Mucosa of descending colon (tissue), 3 donors: ENCODE data around the gene PSG6. TPM values are rescaled to one million over a fixed set of nuclear protein-coding genes. Genes with fewer than 3 reads are reported as not detected.
"Not testable (repeated sequence)": the region's sequence is repeated elsewhere in the genome, so short reads cannot be mapped to it uniquely, and the experiment has no call there.

Experiments used
- ATAC-seq: fragments of 200-7000 bp; cut with Tn5 transposase; one replicate; pipeline ENCODE4 v1.9.1; 2020; ENCODE audit warnings: mild to moderate bottlenecking, moderate library complexity
- DNase-seq, 3 donors: peaks; one replicate each; pipeline ENCODE4 v3.0.0-alpha.2; 2020
- H3K36me3 ChIP-seq: fragments of 200-600 bp; one replicate; pipeline ENCODE4 v1.8.0; 2021; ENCODE audit warnings: low read depth, mild to moderate bottlenecking
- H3K4me1 ChIP-seq: fragments of 200-600 bp; one replicate; pipeline ENCODE4 v1.8.0; 2021; ENCODE audit warnings: low read depth, mild to moderate bottlenecking
- H3K4me3 ChIP-seq: fragments of 200-600 bp; one replicate; pipeline ENCODE4 v1.8.0; 2021; ENCODE audit warnings: mild to moderate bottlenecking
- H3K9me3 ChIP-seq: fragments of 200-600 bp; one replicate; pipeline ENCODE4 v1.8.0; 2021; ENCODE audit warnings: mild to moderate bottlenecking
- intact Hi-C, 2 donors: fragments of 100-400 bp; cut with DNase I in 1 of 2; cut with micrococcal nuclease in 1 of 2; formaldehyde crosslinking; loops; one replicate each; pipeline versions ENCODE4 v1.11.0 to v1.11.1; 2022; cut with DNase I, micrococcal nuclease
- total RNA-seq, 3 donors: library from RNA; stranded (reverse); fragmentation: NEBNext Ultra II Directional in 2 of 3; extraction: Animal tissue kit (Norgen Biotek cat#: 25700) in 2 of 3; gene quantifications; one replicate each; pipeline versions ENCODE4 v1.2.1 to v1.2.4, GENCODE V29; 2021 to 2023
- donor health status: DM: no; HTN: no; CAD: no; lungs with moderate emphysema.
- donor health status: DM: no; HTN: no; CAD: no.
- donor health status: DM: no; HTN: yes; CAD: no.

Gene PSG6
- total RNA-seq, 3 donors from 2014 or later = not detected

GRCh38 chr19:42912941-42913340 lies 4.8 kb downstream of the PSG6 start:
- H3K9me3 ChIP-seq, ATAC-seq, intact Hi-C loops: not testable (repeated sequence)

GRCh38 chr19:42911731-42912130 lies 6.0 kb downstream of the PSG6 start:
- intact Hi-C loops, ATAC-seq, H3K4me1 ChIP-seq, H3K4me3 ChIP-seq, H3K36me3 ChIP-seq, DNase-seq, H3K9me3 ChIP-seq: not testable (repeated sequence)

More at GRCh38 chr19:42912941-42913340, 4.8 kb downstream of the PSG6 start:
- DNase-seq, H3K36me3 ChIP-seq, H3K4me1 ChIP-seq, H3K4me3 ChIP-seq: not testable (repeated sequence)

- H3K36me3 ChIP-seq, H3K4me1 ChIP-seq, intact Hi-C loops, ATAC-seq, DNase-seq, H3K4me3 ChIP-seq, H3K9me3 ChIP-seq: not testable (repeated sequence)
These were observed 11.5 kb downstream of the PSG6 start for GRCh38 chr19:42906162-42906561.

GRCh38 chr19:42900561-42900960 lies 17.1 kb downstream of the PSG6 start:
- ATAC-seq, intact Hi-C loops, H3K36me3 ChIP-seq, H3K9me3 ChIP-seq, H3K4me3 ChIP-seq, DNase-seq, H3K4me1 ChIP-seq: not testable (repeated sequence)

- DNase-seq, ATAC-seq, intact Hi-C loops, H3K4me1 ChIP-seq, H3K9me3 ChIP-seq, H3K4me3 ChIP-seq, H3K36me3 ChIP-seq: not testable (repeated sequence)
These were observed 18.0 kb downstream of the PSG6 start for GRCh38 chr19:42899674-42900073.

- H3K4me1 ChIP-seq, H3K36me3 ChIP-seq, H3K4me3 ChIP-seq, intact Hi-C loops, DNase-seq, ATAC-seq, H3K9me3 ChIP-seq: not testable (repeated sequence)
These were observed 18.6 kb downstream of the PSG6 start for GRCh38 chr19:42899110-42899509.

- H3K4me3 ChIP-seq, H3K36me3 ChIP-seq, H3K4me1 ChIP-seq, intact Hi-C loops, ATAC-seq, H3K9me3 ChIP-seq, DNase-seq: not testable (repeated sequence)
These were observed 19.0 kb downstream of the PSG6 start for GRCh38 chr19:42898656-42899055.

GRCh38 chr19:42897729-42898128 lies 20.0 kb downstream of the PSG6 start:
- not testable (repeated sequence) for ATAC-seq, DNase-seq

GRCh38 chr19:42890446-42890845 lies 27.2 kb downstream of the PSG6 start:
- H3K4me1 ChIP-seq, ATAC-seq, DNase-seq, H3K36me3 ChIP-seq, intact Hi-C loops, H3K9me3 ChIP-seq, H3K4me3 ChIP-seq: not testable (repeated sequence)

More at GRCh38 chr19:42897729-42898128, 20.0 kb downstream of the PSG6 start:
- intact Hi-C loops, H3K4me1 ChIP-seq, H3K9me3 ChIP-seq, H3K36me3 ChIP-seq, H3K4me3 ChIP-seq: not testable (repeated sequence)

- ATAC-seq, DNase-seq, H3K4me1 ChIP-seq, H3K9me3 ChIP-seq, H3K4me3 ChIP-seq, intact Hi-C loops, H3K36me3 ChIP-seq: not testable (repeated sequence)
These were observed 29.7 kb downstream of the PSG6 start for GRCh38 chr19:42887876-42888445.

GRCh38 chr19:42882730-42883129 lies 35.0 kb downstream of the PSG6 start:
- H3K4me3 ChIP-seq, H3K36me3 ChIP-seq, ATAC-seq, DNase-seq, H3K4me1 ChIP-seq, intact Hi-C loops, H3K9me3 ChIP-seq: not testable (repeated sequence)

- H3K4me3 ChIP-seq, ATAC-seq, H3K4me1 ChIP-seq, H3K36me3 ChIP-seq, intact Hi-C loops, DNase-seq, H3K9me3 ChIP-seq: not testable (repeated sequence)
These were observed 35.7 kb downstream of the PSG6 start for GRCh38 chr19:42882010-42882409.

GRCh38 chr19:42881279-42881678 lies 36.4 kb downstream of the PSG6 start:
- ATAC-seq, intact Hi-C loops, H3K9me3 ChIP-seq, H3K4me1 ChIP-seq, H3K4me3 ChIP-seq, H3K36me3 ChIP-seq, DNase-seq: not testable (repeated sequence)

GRCh38 chr19:42880621-42881020 lies 37.1 kb downstream of the PSG6 start:
- ATAC-seq, DNase-seq, H3K4me1 ChIP-seq, H3K4me3 ChIP-seq, intact Hi-C loops, H3K9me3 ChIP-seq, H3K36me3 ChIP-seq: not testable (repeated sequence)
